ENCODE results near the gene CSNK2A1. TPM values are rescaled to one million over a fixed set of nuclear protein-coding genes. Genes with fewer than 3 reads are reported as not detected.

Gene CSNK2A1
- total RNA-seq, 1 experiment from 2014 or later, result 229 TPM

DNA sequence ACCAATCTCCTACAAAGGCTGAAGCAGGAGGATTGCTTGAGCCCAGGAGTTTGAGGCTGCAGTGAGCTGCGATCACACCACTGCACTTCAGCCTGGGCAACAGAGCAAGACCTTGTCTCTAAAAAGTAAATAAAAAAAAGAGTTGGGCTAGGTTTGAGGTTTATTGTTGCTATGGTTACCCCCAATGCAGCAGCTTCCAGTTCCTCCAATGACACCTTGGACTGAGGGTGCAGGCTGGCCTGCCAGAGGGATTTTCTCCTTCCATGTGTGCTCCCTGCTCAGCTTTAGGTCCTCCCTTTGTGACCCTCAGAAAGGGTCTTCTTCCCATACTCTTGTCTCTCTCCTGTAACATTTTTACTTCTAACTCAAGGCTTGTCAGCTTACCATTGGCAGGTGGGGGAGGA, 70.7 kb downstream of the CSNK2A1 start:
- peaks cover 33% of the 10 kb centered on the region for H3K27me3 Mint-ChIP-seq (ENCODE audit: low read depth)
- no peaks in the 10 kb centered on the region for H3K79me1 ChIP-seq (ENCODE audit: insufficient read depth, low read depth, low read length, poor library complexity, severe bottlenecking)
- no peaks in the 10 kb centered on the region for H4K20me1 ChIP-seq (ENCODE audit: control insufficient read depth, insufficient read depth, insufficient read length)
- no peak overlapping the region for H2BK120ac ChIP-seq (ENCODE audit: low read depth, low read length, poor library complexity, severe bottlenecking)
- H4K8ac ChIP-seq (replicated peaks; ENCODE audit: insufficient read length, low read depth, low read length), result no peak overlapping the region
- no peaks in the 10 kb centered on the region for H3K27me3 ChIP-seq (ENCODE audit: insufficient read depth, low read length)
- H2BK15ac ChIP-seq (ENCODE audit: low read depth, low read length), result no peak overlapping the region
- no peaks in the 10 kb centered on the region for H3K23me2 ChIP-seq (ENCODE audit: insufficient read length, low read depth, low read length, poor library complexity, severe bottlenecking)
- no peak overlapping the region for H3K27ac ChIP-seq (ENCODE audit: insufficient read length, low read depth, low read length)
- no peak overlapping the region for H3T11ph ChIP-seq (ENCODE audit: low read length)
- H3K4me2 ChIP-seq (ENCODE audit: insufficient read depth, insufficient read length, low read length), result no peak overlapping the region
- no CpG with 5 or more reads among the region's 1 CpG for WGBS (ENCODE audit: extremely low coverage, insufficient read length, low lambda C conversion rate)
- H3K23ac ChIP-seq (ENCODE audit: insufficient read length, low read depth, low read length), result no peak overlapping the region
- no peak overlapping the region for H3K9ac ChIP-seq (ENCODE audit: extremely low read depth, insufficient read length, low read length)
- no peak overlapping the region for H3K18ac ChIP-seq (ENCODE audit: insufficient read length, low read depth, low read length)
- no peaks in the 10 kb centered on the region for H3K4me1 ChIP-seq (ENCODE audit: insufficient read depth, low read length)
- H4K91ac ChIP-seq (ENCODE audit: insufficient read length, low read depth, low read length), result no peak overlapping the region
- no peak overlapping the region for H2BK5ac ChIP-seq (ENCODE audit: insufficient read length, low read length)
- peaks cover 22 to 53% (median 28%) of the 10 kb centered on the region in 3 experiments for H3K36me3 Mint-ChIP-seq (ENCODE audit: insufficient read depth in 1 of 3, low read depth in 3 of 3)
- no peak overlapping the region for H3K27ac Mint-ChIP-seq
- no peak overlapping the region for H2AK5ac ChIP-seq (ENCODE audit: insufficient read length, low read length)
- no peak overlapping the region for H2BK12ac ChIP-seq (ENCODE audit: insufficient read length, low read depth, low read length)
- peaks cover 30% of the 10 kb centered on the region for H3K9me3 ChIP-seq (ENCODE audit: control insufficient read depth, low read depth, low read length)
- TF ChIP-seq, protein P1, sequence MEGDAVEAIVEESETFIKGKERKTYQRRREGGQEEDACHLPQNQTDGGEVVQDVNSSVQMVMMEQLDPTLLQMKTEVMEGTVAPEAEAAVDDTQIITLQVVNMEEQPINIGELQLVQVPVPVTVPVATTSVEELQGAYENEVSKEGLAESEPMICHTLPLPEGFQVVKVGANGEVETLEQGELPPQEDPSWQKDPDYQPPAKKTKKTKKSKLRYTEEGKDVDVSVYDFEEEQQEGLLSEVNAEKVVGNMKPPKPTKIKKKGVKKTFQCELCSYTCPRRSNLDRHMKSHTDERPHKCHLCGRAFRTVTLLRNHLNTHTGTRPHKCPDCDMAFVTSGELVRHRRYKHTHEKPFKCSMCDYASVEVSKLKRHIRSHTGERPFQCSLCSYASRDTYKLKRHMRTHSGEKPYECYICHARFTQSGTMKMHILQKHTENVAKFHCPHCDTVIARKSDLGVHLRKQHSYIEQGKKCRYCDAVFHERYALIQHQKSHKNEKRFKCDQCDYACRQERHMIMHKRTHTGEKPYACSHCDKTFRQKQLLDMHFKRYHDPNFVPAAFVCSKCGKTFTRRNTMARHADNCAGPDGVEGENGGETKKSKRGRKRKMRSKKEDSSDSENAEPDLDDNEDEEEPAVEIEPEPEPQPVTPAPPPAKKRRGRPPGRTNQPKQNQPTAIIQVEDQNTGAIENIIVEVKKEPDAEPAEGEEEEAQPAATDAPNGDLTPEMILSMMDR (conservative IDR thresholded peaks at IDR 0.05), result no peak
- DNase-seq, result no peak
- H3K56ac ChIP-seq (ENCODE audit: insufficient read length, low read depth, low read length), result no peak overlapping the region
- no peaks in the 10 kb centered on the region for H3K4me1 Mint-ChIP-seq
- H3K9me3 Mint-ChIP-seq, result peaks cover 43 to 45% of the 10 kb centered on the region in 2 experiments
- H2AFZ ChIP-seq (ENCODE audit: low read length), result no peak overlapping the region
- H4K5ac ChIP-seq (ENCODE audit: insufficient read length, low read depth, low read length), result no peak overlapping the region
- no peak overlapping the region for H3K14ac ChIP-seq (ENCODE audit: insufficient read depth, low read length)
- H3K4me3 Mint-ChIP-seq, result no peak overlapping the region
- H2BK20ac ChIP-seq (ENCODE audit: low read depth, low read length, poor library complexity, severe bottlenecking), result no peak overlapping the region
- H3K4ac ChIP-seq (ENCODE audit: low read depth, low read length), result no peak overlapping the region
- no peaks in the 10 kb centered on the region for H3K79me2 ChIP-seq (ENCODE audit: insufficient read depth, low read length)
